IPS DF 19.7 (cell line): ENCODE data around the gene PGBD4.
"Not testable (repeated sequence)": the region's sequence is repeated elsewhere in the genome, so short reads cannot be mapped to it uniquely, and the experiment has no call there.

Source experiments
- DNase-seq: peaks from one replicate; pipeline ENCODE4 v3.0.0-alpha.2; 2013; ENCODE audit warnings: low read depth, low spot score

The PGBD4 gene

DNA sequence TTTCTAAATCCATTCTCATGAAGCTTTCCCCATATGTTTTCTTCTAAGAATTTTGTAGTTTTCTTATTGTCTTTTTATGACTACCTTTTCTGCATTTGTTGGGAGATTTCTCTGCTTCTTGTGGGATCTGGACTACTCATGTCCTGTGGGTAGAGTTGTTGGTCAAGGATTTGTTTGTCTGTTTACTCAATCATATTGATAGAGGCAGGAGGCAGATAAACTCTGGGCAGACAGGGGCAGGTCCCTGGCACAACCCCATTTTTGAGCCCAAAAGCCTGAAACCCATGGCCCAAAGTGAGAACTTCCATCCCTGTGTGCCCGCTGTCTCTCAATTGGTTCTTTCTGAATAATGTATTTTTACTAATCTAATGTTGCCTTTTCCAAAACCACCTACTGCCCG lies 12.3 kb downstream of the PGBD4 start:
- no peak for DNase-seq

DNA sequence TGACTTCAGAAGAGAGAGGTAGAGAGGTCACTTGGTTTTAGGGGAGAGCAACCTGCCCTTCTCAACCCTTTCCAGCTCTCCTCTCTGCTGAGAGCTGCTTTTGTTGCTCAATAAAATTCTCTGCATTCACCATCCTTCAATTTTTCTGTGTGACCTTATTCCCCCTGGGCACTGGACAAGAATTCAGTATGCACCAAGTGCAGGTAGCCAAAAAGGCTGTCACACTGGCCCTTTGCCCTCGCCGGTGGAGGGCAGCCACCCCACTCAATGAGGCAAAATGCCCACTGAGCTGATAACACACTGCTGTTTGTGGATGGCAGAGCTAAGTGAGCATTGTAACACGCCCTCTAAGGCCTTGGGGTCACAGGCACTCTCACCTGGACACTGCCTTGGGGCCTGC lies 12.9 kb downstream of the PGBD4 start:
- DNase-seq, result no peak

DNA sequence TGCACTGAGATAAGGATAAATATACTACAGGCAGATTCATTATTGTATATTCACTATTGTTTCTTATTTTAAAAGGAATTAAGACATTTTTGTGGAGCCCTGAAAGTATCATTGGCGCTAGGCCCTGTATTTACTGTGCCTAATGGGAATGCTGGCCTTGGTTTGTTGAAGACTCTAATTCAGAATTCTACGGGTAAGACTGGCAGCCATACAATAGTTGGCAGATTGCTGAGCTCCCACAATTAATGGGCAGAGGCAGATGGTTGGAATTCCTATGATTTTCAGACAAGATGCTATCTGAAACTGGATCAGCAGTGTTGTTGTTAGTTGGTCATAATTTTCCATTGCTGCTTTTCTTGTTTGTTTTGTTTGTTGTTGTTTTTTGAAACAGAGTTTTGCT lies 14.7 kb downstream of the PGBD4 start:
- no peak for DNase-seq

DNA sequence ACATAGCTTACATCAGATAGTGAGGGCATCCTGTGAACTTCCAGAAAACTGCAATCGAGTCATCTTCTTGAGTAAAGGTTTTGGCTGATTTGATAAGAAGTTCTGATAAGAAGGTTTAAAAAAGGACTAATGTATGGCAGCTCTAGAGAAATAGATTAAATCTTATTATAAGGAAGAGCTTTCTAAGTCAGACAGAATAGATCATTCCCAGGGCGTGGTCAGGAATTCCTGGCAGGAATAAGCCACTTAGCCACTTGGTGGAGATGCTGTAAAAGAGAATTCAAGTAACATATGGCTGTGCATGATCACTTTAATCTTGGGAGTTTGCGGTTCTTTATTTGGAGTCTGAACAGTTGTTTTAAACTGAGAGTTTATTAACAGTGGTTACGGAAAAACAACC lies 17.4 kb downstream of the PGBD4 start:
- no peak for DNase-seq

DNA sequence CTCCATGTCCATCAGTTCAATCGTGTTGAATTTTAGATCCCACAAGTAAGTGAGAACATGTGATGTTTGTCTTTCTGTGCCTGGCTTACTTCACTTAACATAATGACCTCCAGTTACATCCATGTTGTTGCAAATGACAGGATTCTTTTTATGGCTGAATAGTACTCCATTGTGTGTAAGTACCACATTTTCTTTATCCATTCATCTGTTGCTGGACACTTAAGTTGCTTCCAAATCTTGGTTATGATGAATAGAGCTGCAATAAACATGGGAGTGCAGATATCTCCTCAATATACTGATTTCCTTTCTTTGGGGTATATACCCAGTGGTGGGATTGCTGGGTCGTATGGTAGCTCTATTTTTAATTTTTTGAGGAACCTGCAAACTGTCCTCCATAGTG lies 18.5 kb downstream of the PGBD4 start:
- DNase-seq, result not testable (repeated sequence)

DNA sequence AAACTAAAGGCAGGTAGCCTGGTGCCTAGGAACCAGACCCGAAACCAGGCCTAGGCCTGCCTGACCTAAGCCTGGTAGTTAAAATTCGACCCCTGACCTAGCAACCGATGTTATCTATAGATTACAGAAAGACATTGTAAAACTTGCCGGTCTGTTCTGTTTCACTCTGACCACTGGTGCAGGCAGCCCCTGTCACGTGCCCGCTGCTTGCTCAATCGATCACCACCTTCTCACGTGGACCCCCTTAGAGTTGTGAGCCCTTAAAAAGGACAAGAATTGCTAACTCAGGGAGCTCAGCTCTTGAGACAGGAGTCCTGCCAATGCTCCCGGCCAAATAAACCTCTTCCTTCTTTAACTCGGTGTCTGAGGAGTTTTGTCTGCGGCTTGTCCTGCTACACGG lies 19.9 kb downstream of the PGBD4 start:
- not testable (repeated sequence) for DNase-seq

DNA sequence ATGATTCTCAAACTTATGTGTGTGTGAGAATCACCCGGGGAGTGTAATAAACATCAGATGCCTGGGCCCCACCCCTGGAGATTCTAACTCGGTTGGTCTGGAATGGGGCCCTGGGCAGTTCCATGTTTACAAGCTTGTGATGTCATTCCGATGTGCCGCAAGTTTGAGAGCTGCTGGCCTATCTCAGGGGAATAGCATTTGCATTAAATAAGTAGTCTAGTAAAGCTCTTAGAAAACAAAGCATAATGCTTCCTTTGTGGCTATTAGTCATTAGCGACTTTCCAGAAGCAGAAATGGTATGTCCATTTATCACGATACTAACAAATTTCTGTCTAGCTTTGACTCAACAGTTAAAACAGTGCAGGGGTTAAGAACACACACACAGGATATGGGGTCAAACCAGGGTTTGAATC lies 20.9 kb downstream of the PGBD4 start:
- no peak for DNase-seq

DNA sequence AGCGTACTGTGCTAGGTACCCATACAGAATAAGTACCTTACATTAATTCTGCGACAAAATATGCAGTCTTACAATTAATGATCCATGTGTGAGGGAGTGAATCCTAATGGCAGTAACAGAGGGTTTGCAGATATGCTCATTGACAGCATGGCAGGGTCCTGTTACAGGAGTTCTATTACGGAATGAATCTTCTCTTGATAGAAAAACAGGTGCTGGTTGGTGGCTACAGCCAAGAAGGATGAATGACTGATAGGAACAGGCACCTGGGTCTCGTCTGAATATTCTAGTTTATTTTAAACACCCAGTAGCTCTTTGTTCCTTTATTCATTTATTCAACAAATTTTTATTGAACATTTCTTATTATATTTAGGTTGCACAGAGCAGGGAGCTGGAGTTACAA lies 22.8 kb downstream of the PGBD4 start:
- DNase-seq, result no peak

DNA sequence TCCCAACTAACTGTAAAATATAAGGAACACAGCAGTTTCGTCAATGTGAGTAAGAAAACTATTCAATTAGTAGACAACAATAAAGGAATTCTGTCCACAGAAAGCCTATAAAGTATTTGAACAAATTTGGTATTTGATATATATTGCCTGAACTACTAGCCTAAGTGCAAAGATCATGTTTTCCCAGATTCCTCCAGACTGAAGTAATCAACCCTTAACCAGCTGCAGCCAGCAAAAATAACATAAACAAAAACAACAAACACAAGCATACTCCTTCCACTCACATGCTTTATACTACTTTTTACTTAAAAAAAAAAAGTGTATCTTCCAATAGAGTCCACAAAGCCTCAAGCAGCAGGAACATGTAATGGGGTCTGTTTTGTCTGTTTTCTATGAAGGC lies 24.1 kb downstream of the PGBD4 start:
- DNase-seq, result no peak

DNA sequence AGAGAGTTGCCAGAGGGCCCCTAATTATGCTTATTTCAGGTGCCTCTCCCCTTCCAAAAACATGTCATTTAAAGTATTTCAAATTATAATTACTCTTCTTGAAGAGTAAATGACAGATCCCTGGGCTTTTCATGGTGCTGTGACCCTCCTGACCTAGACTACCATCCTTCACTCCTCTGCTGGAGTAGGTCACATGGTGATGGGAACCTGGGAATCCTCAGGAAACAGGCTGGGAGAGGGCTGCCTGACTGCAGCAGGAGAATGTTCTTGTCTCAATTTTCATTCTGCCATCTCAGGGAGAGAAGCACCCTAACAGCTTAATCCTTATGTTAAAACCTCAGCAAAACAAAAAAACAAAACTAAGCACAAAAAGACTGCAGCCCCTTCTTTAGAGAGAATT lies 24.6 kb downstream of the PGBD4 start:
- no peak for DNase-seq

DNA sequence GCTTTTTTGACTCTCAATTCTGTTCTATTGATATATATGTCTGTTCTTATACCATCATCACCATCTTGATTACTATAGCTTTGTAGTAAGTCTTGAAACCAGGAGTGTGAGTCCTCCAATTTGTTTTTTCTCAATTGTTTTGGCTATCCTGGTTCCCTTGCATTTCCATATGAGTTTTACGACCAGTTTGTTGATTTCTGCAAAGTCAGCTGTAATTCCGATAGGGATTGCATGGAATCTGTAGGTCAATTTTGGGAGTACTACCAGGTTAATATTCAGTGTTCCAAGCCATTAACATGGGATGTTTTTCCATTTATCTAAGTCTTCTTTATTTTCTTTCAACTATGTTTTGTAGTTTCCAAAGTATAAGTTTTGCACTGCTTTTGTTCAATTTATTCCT lies 27.0 kb downstream of the PGBD4 start:
- no peak for DNase-seq

DNA sequence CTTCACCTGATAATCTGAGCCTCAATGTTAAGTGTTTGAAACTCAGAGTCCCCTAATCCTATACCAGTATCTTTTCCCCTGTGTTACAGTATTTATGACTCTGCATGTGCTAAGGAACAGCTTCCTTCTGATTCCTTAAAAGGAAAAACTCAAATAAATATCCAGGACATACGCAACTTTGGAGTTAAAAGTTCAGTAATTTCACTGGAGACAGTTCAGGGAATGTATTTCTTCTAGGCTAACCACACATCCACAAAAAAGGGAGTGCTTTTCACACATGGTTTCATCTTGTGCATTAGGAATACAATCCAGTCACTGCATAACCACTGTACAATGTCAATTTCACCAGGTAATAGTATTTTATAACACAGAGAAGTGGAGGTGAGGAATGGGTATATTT lies 31.0 kb downstream of the PGBD4 start:
- no peak for DNase-seq

DNA sequence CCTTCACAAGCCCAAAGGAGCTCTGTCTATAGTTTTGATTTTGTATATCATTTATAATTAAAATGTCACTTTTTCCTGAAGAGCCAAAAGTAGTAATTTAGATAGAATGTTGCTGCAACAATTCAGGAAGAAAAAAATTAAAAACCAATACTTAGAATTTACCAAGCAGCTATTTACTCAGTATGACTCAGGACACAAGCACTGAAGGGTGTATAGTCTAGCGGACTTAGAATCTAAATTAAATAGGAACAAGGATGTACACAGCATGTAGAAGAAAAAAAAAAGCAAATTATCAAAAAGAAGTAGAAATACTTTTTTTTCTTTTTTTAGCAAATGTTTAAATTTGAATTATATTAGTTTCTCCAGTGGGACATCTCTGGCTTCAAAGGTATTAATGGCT lies 31.6 kb downstream of the PGBD4 start:
- DNase-seq, result no peak

DNA sequence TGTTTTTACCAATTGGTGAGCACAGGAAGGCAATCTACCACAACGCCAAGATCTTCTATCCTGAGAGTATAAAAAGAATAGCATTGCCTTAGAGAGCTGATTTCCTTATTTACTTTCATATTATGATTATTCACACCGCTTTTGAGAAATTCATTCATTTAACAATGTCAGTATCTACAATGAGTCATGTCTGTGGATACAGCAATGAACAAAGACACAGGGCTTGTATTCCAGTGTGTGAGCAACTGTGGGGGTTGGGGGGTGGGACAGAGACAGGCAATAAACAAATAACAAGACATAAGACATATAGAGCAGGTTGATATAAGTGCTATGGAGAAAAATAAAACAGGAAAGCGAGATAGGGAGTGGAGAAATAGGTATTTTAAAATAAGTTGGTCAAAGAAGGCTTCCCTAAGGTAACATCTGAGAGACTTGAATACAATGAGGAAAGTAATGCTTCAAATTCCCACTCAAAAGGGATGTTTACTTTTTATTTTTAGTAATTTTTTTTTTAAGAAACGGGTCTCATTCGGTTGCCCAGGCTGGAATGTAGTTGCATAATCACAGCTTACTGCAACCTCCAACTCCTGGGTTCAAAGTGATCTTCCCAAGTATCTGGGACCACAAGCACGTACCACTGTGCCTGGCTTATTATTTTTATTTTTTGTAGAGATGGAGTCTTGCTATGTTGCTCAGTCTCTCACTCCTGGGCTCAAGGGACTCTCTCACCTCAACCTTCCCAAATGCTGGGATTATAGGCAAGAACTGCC lies 45.7 kb downstream of the PGBD4 start:
- no peak for DNase-seq

DNA sequence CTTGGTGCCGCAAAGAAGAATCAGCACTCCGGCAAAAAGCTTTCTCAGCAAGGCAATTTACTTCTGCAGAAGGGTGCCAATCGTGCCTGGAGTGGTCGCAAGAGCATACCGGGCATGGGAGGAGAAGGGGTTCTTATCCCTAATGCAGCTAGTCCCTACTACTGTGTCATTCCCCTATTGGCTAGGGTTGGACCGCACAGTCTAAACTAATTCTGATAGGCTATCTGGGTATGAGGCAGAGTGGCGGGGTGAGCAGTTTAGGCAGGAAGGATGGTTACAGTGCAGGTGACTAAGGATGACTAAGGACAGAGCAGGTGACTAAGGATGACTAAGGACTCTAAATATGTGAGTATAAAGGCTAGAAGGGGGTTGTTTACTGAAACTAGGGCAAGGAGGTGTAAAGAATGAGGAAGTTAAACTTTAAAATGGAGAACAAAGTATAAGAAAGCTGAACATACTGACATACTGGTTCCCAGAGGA lies 52.9 kb downstream of the PGBD4 start:
- DNase-seq, result no peak

DNA sequence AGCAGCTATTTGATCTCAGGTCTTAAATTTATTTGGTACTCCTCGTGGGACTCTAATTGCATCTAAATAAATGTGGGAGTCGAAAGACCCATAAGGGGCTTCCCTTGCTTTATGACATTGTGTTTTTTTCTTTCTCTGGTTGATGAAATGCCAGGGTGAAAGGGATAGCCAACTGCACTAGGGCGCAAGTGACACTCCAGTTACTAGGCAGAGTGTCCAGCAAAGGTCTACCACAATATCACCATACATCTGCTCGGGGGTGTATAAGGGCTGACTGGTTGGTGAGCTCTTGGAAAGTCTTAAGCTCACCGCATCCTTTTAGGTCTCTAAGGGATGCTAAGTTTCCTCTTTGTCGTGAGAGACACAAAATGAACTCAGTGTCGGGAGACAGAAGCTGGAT lies 54.0 kb downstream of the PGBD4 start:
- no peak for DNase-seq
